Activated CD4-positive, alpha-beta T cell treated with anti-CD3 and anti-CD28 coated beads for 24 hours (primary cell): ENCODE results near the gene LTA.

ENCODE experiments used
- DNase-seq, 2 donors: peaks; one replicate each; pipeline ENCODE4 v3.0.0-alpha.2; 2020; ENCODE audit warnings: low read depth in 2 of 2

LTA gene

GRCh38 chr6:31541658-31542521, 30.2 kb upstream of the LTA start, which contains the start of gene DDX39B:
DDX39B (minus strand) TSS chr6:31542003; CDS start chr6:31540532, 1,471 bp downstream.
- peak; percentile 85 to 88 for DNase-seq

- no peak for DNase-seq
These were observed 28.4 kb upstream of the LTA start for GRCh38 chr6:31543639-31544038.

- DNase-seq: no peak
These were observed 27.4 kb upstream of the LTA start for GRCh38 chr6:31544676-31545075.

GRCh38 chr6:31545291-31545690, 26.8 kb upstream of the LTA start:
- DNase-seq: no peak

GRCh38 chr6:31546339-31546957, 25.6 kb upstream of the LTA start, which contains the start of gene ATP6V1G2:
ATP6V1G2 (minus strand) TSS chr6:31546608; CDS start chr6:31546559, 49 bp downstream.
- DNase-seq: peak; percentile 83 to 87

- peak; percentile 84 to 87 for DNase-seq
These were observed 24.9 kb upstream of the LTA start, which contains the start of gene NFKBIL1 for GRCh38 chr6:31546958-31547726. NFKBIL1 (plus strand) TSS chr6:31547608; CDS start chr6:31547695, 87 bp downstream.

GRCh38 chr6:31547727-31548543, 24.2 kb upstream of the LTA start:
- DNase-seq: no peak

- no peak for DNase-seq
These were observed 23.6 kb upstream of the LTA start for GRCh38 chr6:31548544-31548873.

- DNase-seq: peak in 1 of 2 donors; percentile 50
These were observed 20.7 kb upstream of the LTA start for GRCh38 chr6:31551371-31551770.

GRCh38 chr6:31556307-31556706, 15.8 kb upstream of the LTA start:
- DNase-seq: no peak

- no peak for DNase-seq
These were observed 14.4 kb upstream of the LTA start for GRCh38 chr6:31557443-31558317.

GRCh38 chr6:31558318-31558625, 13.8 kb upstream of the LTA start:
- no peak for DNase-seq

GRCh38 chr6:31558631-31559500, 13.2 kb upstream of the LTA start:
- peak in 1 of 2 donors; percentile 58 for DNase-seq

- DNase-seq: no peak
These were observed 12.5 kb upstream of the LTA start for GRCh38 chr6:31559606-31559957.

GRCh38 chr6:31559958-31560696, 12.0 kb upstream of the LTA start:
- DNase-seq: no peak

- DNase-seq: no peak
These were observed 11.4 kb upstream of the LTA start for GRCh38 chr6:31560697-31561058.

GRCh38 chr6:31567531-31568370, 4.3 kb upstream of the LTA start:
- DNase-seq: no peak

GRCh38 chr6:31568537-31568961, 3.5 kb upstream of the LTA start:
- peak in 1 of 2 donors; percentile 61 for DNase-seq
